Right lobe of liver (tissue), 6 donors: ENCODE results near the gene ZFP42. TPM values are rescaled to one million over a fixed set of nuclear protein-coding genes. Genes with fewer than 3 reads are reported as not detected.

Experiments
- ATAC-seq, 4 donors: fragments of 200-7000 bp; cut with Tn5 transposase; one replicate each; pipeline ENCODE4 v1.9.1; 2020; ENCODE audit warnings: mild to moderate bottlenecking in 4 of 4, moderate library complexity in 4 of 4
- DNase-seq, 3 donors: peaks; one replicate each; pipeline ENCODE4 v3.0.0-alpha.2; 2020
- H3K27ac ChIP-seq, 3 donors: fragments of 200-600 bp; one replicate each; pipeline ENCODE4 v1.8.0; 2022
- H3K27me3 ChIP-seq, 2 donors: fragments of 200-600 bp; one replicate each; pipeline ENCODE4 v1.8.0; 2022
- H3K36me3 ChIP-seq, 4 donors: fragments of 200-600 bp; sonication (generic) in 1 of 4; one replicate each; pipeline versions ENCODE4 v1.5.1 to v1.8.0; 2017 to 2022; ENCODE audit warnings: control low read depth in 1 of 4
- H3K4me1 ChIP-seq, 4 donors: fragments of 200-600 bp; sonication (generic) in 1 of 4; one replicate each; pipeline versions ENCODE4 v1.5.1 to v1.8.0; 2017 to 2022; ENCODE audit warnings: control low read depth in 1 of 4
- H3K4me3 ChIP-seq, 3 donors: fragments of 200-600 bp; one replicate each; pipeline ENCODE4 v1.8.0; 2022
- H3K9me3 ChIP-seq, 4 donors: fragments of 200-600 bp; sonication (generic) in 1 of 4; one replicate each; pipeline versions ENCODE4 v1.5.1 to v1.8.0; 2017 to 2022; ENCODE audit warnings: control low read depth in 1 of 4
- POLR2A ChIP-seq: fragments of 450-650 bp; IDR thresholded peaks from one replicate; pipeline ENCODE4 v1.6.1; 2017; ENCODE audit warnings: antibody characterized with exemption, mild to moderate bottlenecking
- WGBS: methylation state at CpG from one replicate; pipeline ENCODE4 v1.1.6; 2018; ENCODE audit warnings: low coverage, low lambda C conversion rate; ENCODE audit not compliant: insufficient coverage; ENCODE audit errors: missing lambda C conversion rate; 5-methylcytosine and 5-hydroxymethylcytosine counted together
- intact Hi-C, 2 donors: fragments of 100-400 bp; cut with DNase I; formaldehyde crosslinking; loops; one replicate each; pipeline versions ENCODE4 v1.11.2 to v1.14.1; 2022
- total RNA-seq, 6 experiments: library from RNA; depleted of rRNA in 2 of 6; stranded (reverse); fragments of >200 nt in 2 of 6; fragmentation: NEBNext Ultra II Directional in 3 of 6; extraction: Animal tissue kit (Norgen Biotek cat#: 25700) in 3 of 6; gene quantifications; one replicate each; pipeline versions ENCODE4 v1.1.0 to v1.2.4, GENCODE V29; 2016 to 2023
- TF ChIP-seq, protein P1 (sequence below), 4 donors: fragments of 200-600 bp in 3 of 4; fragments of 450-650 bp in 1 of 4; IDR thresholded peaks; one replicate each; pipeline versions ENCODE4 v1.5.1 to v1.8.0; 2016 to 2022; ENCODE audit warnings: antibody characterized with exemption in 4 of 4, mild to moderate bottlenecking in 2 of 4
- donor health status: DM: no; HTN: yes; CAD: no.
- donor health status: DM: no; HTN: no; CAD: no.
- donor health status: DM: no; HTN: no; CAD: no.
- donor health status: DM: no; HTN: yes; CAD: no.
- donor health status: DM: no; HTN: yes; CAD: no.

Gene ZFP42
- total RNA-seq, 6 experiments from 2014 or later: not detected

DNA sequence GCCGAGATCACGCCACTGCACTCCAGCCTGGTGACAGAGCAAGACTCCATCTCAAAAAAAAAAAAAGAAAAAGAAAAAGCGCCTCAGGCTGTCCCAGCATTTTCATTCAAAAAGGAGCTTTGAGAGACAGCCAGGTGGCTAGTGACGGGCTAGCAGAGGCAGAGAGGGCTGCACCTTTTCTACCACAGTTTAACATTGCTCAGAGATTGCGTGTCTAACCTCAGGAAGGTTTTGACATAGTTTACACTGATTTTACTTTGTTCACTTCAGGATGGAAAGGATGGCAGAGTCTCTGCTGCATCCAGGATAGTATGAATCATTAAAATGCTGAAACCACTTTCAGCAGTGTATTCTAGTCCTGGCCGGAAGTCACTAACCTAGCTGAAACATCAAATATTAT, 28.1 kb downstream of the ZFP42 start:
- no peak for ATAC-seq
- intact Hi-C loops: no loop called here
- 40% methylated on average over 4 of the region's 6 CpGs for WGBS

DNA sequence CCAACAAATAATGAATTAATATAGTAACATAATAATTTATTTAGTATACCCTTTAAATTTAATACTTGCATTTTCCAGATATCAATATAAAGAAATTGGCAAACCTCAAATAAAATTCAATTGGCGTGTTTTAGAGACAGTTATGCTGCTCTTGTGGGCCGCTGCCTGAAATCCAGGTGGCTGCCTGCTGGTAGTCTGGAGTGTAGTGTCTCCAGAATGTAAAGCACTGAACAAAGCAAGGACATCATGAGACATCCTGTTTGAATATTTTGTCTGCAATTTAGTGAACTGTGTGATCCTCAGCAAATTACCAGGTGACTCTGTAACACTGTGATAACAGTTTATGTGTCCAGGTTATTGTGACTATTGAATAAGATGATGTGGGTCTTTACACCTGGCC, 29.9 kb downstream of the ZFP42 start:
- Histone ChIP-seq H3K4me3 (no peak overlapping the region), H3K4me1 (no peaks in the 10 kb centered on the region), H3K27ac (no peak overlapping the region), H3K9me3 (no peaks in the 10 kb centered on the region), H3K27me3 (no peaks in the 10 kb centered on the region), H3K36me3 (no peaks in the 10 kb centered on the region)
- intact Hi-C loops: no loop called here
- DNase-seq (no peak), ATAC-seq (no peak)
- TF ChIP-seq, protein P1, sequence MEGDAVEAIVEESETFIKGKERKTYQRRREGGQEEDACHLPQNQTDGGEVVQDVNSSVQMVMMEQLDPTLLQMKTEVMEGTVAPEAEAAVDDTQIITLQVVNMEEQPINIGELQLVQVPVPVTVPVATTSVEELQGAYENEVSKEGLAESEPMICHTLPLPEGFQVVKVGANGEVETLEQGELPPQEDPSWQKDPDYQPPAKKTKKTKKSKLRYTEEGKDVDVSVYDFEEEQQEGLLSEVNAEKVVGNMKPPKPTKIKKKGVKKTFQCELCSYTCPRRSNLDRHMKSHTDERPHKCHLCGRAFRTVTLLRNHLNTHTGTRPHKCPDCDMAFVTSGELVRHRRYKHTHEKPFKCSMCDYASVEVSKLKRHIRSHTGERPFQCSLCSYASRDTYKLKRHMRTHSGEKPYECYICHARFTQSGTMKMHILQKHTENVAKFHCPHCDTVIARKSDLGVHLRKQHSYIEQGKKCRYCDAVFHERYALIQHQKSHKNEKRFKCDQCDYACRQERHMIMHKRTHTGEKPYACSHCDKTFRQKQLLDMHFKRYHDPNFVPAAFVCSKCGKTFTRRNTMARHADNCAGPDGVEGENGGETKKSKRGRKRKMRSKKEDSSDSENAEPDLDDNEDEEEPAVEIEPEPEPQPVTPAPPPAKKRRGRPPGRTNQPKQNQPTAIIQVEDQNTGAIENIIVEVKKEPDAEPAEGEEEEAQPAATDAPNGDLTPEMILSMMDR (IDR thresholded peaks at IDR 0.05): no peak
- no peak for TF ChIP-seq POLR2A
- WGBS: 66% methylated on average over 2 of the region's 2 CpGs

More for the DNA sequence above, 28.1 kb downstream of the ZFP42 start:
- Histone ChIP-seq H3K4me1 (no peaks in the 10 kb centered on the region), H3K27ac (no peak overlapping the region), H3K9me3 (no peaks in the 10 kb centered on the region), H3K4me3 (no peak overlapping the region), H3K27me3 (no peaks in the 10 kb centered on the region), H3K36me3 (no peaks in the 10 kb centered on the region)
- no peak for DNase-seq
- TF ChIP-seq, protein P1 (IDR thresholded peaks at IDR 0.05): no peak
- TF ChIP-seq POLR2A: no peak

DNA sequence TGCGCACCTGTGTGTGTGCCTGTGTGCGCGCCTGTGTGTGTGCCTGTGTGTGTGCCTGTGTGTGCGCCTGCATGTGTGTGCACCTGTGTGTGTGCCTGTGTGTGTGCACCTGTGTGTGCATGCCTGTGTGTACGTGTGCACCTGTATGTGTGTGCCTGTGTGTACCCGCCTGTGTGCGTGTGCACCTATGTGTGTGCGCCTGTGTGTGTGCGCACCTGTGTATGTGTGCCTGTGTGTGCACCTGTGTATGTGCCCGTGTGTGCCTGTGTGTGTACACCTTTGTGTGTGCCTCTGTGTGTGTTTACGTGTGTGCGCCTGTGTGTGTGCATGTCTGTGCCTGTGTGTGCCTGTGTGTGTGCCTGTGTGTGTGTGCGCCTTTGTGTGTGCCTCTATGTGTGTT, 33.5 kb downstream of the ZFP42 start:
- no peak for DNase-seq
- Histone ChIP-seq H3K36me3 (no peaks in the 10 kb centered on the region), H3K27me3 (no peaks in the 10 kb centered on the region), H3K27ac (no peak overlapping the region), H3K4me3 (no peak overlapping the region), H3K4me1 (no peaks in the 10 kb centered on the region), H3K9me3 (no peaks in the 10 kb centered on the region)
- TF ChIP-seq, protein P1 (IDR thresholded peaks at IDR 0.05): no peak
- no peak for TF ChIP-seq POLR2A
- no peak for ATAC-seq
- WGBS: no CpG with 5 or more reads among the region's 13 CpGs
- intact Hi-C loops: no loop called here

DNA sequence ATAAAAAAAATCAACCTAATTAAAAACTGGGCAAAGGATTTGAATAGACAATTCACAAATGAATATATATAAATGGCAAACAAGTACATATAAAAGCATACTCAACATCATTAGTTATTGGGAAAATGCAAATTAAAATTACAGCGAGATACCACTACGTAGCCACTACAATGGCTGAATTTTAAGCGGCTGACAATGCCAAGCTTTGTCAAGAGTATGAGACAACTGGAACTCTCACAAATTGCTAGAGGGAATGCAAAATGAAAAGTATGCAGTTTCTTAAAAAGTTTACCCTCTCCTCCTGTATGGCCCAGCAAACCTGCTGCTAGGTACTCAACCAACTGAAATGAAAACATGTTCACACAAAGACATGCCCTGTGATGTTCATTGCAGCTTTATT, 34.8 kb downstream of the ZFP42 start:
- WGBS: 69% methylated on average over 3 of the region's 3 CpGs
- Histone ChIP-seq H3K36me3 (no peaks in the 10 kb centered on the region), H3K27me3 (no peaks in the 10 kb centered on the region), H3K27ac (no peak overlapping the region), H3K9me3 (no peaks in the 10 kb centered on the region), H3K4me3 (no peak overlapping the region), H3K4me1 (no peaks in the 10 kb centered on the region)
- TF ChIP-seq POLR2A: no peak
- TF ChIP-seq, protein P1 (IDR thresholded peaks at IDR 0.05): no peak
- ATAC-seq: no peak
- DNase-seq: no peak
- intact Hi-C loops: no loop called here

DNA sequence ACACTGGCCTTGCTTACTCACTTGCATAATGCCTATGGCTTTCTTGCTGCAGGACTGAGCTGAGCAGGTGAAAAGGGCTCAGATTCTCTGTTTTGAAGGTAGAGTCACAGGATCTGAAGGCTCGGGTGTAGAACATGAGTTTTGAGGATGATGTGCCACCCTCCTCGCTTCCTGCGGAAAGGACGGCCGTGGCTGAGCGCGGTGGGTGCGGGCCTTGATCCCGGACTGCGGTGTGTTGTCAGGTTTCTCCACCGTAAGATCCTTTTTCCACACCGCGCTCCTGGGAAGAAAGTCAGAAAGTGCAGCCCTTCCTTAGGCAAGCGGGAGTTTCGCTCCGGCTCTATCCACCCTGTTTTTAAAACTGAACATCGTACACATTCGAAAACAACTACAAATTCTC, 36.2 kb downstream of the ZFP42 start:
- no peak for DNase-seq
- H3K9me3 ChIP-seq: no peaks in the 10 kb centered on the region
- no peaks in the 10 kb centered on the region for H3K4me1 ChIP-seq
- no peaks in the 10 kb centered on the region for H3K36me3 ChIP-seq
- WGBS: 13% methylated on average over 15 of the region's 18 CpGs
- H3K27me3 ChIP-seq: no peaks in the 10 kb centered on the region
- no peak overlapping the region for H3K27ac ChIP-seq
- intact Hi-C loops: no loop called here
- H3K4me3 ChIP-seq: no peak overlapping the region
- TF ChIP-seq, protein P1 (IDR thresholded peaks at IDR 0.05): no peak
- TF ChIP-seq POLR2A: no peak
- no peak for ATAC-seq
